ENCODE results near the gene CD300LB. TPM values are rescaled to one million over a fixed set of nuclear protein-coding genes. Genes with fewer than 3 reads are reported as not detected.

CD300LB gene
- total RNA-seq, 4 donors from 2014 or later: 0.16 TPM; not detected in 3

DNA sequence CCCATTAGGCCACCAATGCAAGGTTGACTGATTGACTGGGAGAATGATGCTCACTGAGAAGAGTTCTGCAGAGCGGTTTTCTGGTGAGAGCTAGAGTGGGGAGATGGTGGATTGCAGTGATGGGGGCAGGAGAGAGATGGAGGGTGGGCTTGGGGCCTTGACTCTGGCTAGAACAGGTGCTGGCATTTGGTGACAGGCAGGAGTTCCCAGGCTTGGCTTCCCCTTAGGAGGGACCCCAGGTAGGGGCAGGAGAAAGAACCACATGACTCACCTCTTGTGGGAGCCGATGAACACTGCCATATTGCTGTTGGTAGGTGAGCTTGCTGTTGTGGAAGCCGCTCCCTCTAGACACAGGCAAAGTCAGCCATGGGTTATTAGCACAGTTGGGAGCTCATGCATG is 8.0 kb downstream of the CD300LB start:
- H3K36me3 ChIP-seq: no peaks in the 10 kb centered on the region
- no peaks in the 10 kb centered on the region for H3K27me3 ChIP-seq
- no peak for TF ChIP-seq POLR2A (IDR thresholded peaks at IDR 0.05)
- TF ChIP-seq, protein P1, sequence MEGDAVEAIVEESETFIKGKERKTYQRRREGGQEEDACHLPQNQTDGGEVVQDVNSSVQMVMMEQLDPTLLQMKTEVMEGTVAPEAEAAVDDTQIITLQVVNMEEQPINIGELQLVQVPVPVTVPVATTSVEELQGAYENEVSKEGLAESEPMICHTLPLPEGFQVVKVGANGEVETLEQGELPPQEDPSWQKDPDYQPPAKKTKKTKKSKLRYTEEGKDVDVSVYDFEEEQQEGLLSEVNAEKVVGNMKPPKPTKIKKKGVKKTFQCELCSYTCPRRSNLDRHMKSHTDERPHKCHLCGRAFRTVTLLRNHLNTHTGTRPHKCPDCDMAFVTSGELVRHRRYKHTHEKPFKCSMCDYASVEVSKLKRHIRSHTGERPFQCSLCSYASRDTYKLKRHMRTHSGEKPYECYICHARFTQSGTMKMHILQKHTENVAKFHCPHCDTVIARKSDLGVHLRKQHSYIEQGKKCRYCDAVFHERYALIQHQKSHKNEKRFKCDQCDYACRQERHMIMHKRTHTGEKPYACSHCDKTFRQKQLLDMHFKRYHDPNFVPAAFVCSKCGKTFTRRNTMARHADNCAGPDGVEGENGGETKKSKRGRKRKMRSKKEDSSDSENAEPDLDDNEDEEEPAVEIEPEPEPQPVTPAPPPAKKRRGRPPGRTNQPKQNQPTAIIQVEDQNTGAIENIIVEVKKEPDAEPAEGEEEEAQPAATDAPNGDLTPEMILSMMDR (IDR thresholded peaks at IDR 0.05 in 4 of 5, conservative IDR thresholded peaks at IDR 0.05 in 1 of 5): no peak
- H3K9me3 ChIP-seq: no peaks in the 10 kb centered on the region
- ATAC-seq (no peak), DNase-seq (no peak)
- in situ Hi-C loops (cut with MboI; ENCODE audit: low sequenced_read_pairs in 4 of 4) (no loop called here), intact Hi-C loops (cut with DNase I; ENCODE audit: low total_unique reads) (no loop called here)
- H3K4me3 ChIP-seq: no peak overlapping the region
- H3K4me1 ChIP-seq: no peaks in the 10 kb centered on the region
- no peak overlapping the region for H3K27ac ChIP-seq

GRCh38 chr17:74522381-74523105 is 8.7 kb downstream of the CD300LB start:
- intact Hi-C loops (cut with DNase I; ENCODE audit: low total_unique reads) (no loop called here), in situ Hi-C loops (cut with MboI; ENCODE audit: low sequenced_read_pairs in 4 of 4) (no loop called here)
- H3K27ac ChIP-seq: no peak overlapping the region
- DNase-seq (no peak), ATAC-seq (no peak)
- H3K4me3 ChIP-seq: no peak overlapping the region
- H3K9me3 ChIP-seq: no peaks in the 10 kb centered on the region
- no peaks in the 10 kb centered on the region for H3K36me3 ChIP-seq
- TF ChIP-seq, protein P1 (IDR thresholded peaks at IDR 0.05 in 4 of 5, conservative IDR thresholded peaks at IDR 0.05 in 1 of 5): no peak
- TF ChIP-seq POLR2A (IDR thresholded peaks at IDR 0.05): no peak
- H3K27me3 ChIP-seq: no peaks in the 10 kb centered on the region
- no peaks in the 10 kb centered on the region for H3K4me1 ChIP-seq

- Histone ChIP-seq H3K4me1 (no peaks in the 10 kb centered on the region), H3K27ac (peak overlapping the region in 1 of 4 donors; percentile 34), H3K36me3 (no peaks in the 10 kb centered on the region), H3K4me3 (no peak overlapping the region), H3K9me3 (no peaks in the 10 kb centered on the region), H3K27me3 (no peaks in the 10 kb centered on the region)
- ATAC-seq (no peak), DNase-seq (no peak)
- no peak for TF ChIP-seq POLR2A (IDR thresholded peaks at IDR 0.05)
- TF ChIP-seq, protein P1 (IDR thresholded peaks at IDR 0.05 in 4 of 5, conservative IDR thresholded peaks at IDR 0.05 in 1 of 5): no peak
- in situ Hi-C loops (cut with MboI; ENCODE audit: low sequenced_read_pairs in 4 of 4): no loop called here
- intact Hi-C loops (cut with DNase I; ENCODE audit: low total_unique reads): no loop called here
These were observed 9.5 kb downstream of the CD300LB start for GRCh38 chr17:74521701-74522201.

DNA sequence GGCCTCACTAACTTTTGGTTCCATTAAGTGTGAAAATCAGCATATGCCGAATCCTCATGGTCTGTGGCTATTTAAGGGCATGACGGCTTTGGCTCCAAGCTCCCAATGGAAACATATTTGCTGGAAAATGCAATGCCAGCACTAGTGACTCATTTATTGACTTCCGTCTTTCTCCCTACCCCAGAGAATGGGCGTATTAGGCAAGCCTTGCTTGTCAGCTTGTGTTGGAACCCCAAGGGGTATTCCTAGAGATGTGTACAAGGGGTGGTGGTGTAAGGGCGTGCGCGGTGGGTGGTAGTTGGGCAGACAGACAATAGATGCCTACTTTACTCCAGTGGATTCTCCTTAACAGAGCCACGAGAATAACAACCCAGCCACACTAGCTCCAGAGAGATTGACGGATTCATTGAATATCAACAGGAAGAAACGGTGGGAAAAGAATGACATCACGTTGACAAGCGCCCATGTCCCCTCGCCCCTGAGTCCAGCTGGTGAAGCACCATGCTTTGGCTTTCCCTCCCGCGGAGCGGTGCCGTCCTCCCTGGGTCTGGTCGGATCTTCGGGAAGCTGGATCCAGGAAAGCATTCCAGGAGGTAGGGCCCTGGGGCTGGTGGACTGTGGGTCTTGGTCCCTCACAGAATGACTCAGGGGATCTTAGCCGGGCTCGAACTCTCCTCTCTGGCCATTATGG is 10.3 kb downstream of the CD300LB start:
- peak in 1 of 2 donors; percentile 39 for ATAC-seq
- no peak for DNase-seq
- Histone ChIP-seq H3K9me3 (no peaks in the 10 kb centered on the region), H3K36me3 (no peaks in the 10 kb centered on the region), H3K4me3 (no peak overlapping the region), H3K27ac (peak overlapping the region in 2 of 4 donors; percentile 26 to 35), H3K4me1 (no peaks in the 10 kb centered on the region), H3K27me3 (no peaks in the 10 kb centered on the region)
- intact Hi-C loops (cut with DNase I; ENCODE audit: low total_unique reads): no loop called here
- TF ChIP-seq, protein P1 (IDR thresholded peaks at IDR 0.05 in 4 of 5, conservative IDR thresholded peaks at IDR 0.05 in 1 of 5): no peak
- peak in 1 of 2 donors; percentile 9 for TF ChIP-seq POLR2A (IDR thresholded peaks at IDR 0.05)
- in situ Hi-C loops (cut with MboI; ENCODE audit: low sequenced_read_pairs in 4 of 4): no loop called here
